Measurements from ENCODE around the gene SELENON. TPM values are rescaled to one million over a fixed set of nuclear protein-coding genes. Genes with fewer than 3 reads are reported as not detected.

SELENON gene
- total and polyA plus RNA-seq, 2 of the 4 experiments (the other 2 are of a cell fraction): 9.1 to 114 TPM

DNA sequence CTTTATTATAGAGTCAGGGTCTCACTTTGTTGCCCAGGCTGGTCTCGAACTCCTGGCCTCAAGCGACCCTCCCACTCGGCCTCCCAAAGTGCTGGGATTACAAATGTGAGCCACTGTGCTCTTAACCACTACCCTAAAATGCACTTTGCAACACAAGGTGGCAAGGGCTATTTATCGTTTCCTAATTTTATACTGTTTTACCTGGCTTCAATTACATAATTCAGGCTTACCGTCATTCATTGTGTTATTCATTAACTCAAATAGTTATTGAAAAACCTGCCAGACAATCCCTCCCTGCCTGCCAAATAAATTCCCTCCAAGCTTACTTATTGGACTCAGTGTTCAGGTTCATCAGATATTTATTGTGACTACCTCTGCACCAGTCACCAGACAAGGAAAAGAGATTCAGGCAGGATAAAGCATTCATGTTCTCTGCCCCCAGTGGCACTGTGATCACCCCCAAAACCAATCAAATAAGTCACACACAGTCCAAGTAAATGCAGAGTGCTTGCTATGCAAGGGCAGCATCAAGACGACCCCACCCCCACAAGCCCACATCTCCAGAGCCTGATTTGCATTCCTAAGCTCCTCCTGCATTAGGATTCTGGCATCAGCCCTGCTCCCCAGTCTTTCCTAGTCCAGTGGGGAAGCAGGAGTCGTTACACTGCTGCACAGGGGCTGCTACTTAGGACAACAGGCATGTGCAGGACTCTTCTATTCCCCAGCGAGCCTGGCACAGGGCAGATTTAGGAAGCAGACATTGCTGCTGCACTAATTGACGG, 67.4 kb downstream of the SELENON start (continued):
- no peak for TF ChIP-seq RFX5 (IDR thresholded peaks at IDR 0.05; ENCODE audit: low read depth, low read length)

Other genes with a start within 250 kb of the SELENON start
- gene MAN1C1, start 183.4 kb upstream of the SELENON start, total RNA-seq (2012; rRNA removed): 2.5 and 3.2 TPM in 2 replicates
- 9.6 and 11.3 TPM in 2 replicates for gene MAN1C1, start 183.4 kb upstream of the SELENON start, polyA plus RNA-seq (2012; rRNA removed)
- 57.2 and 69.7 TPM in 2 replicates for gene MTFR1L, start 19.8 kb downstream of the SELENON start, total RNA-seq (2012; rRNA removed)
- 69.1 and 80.0 TPM in 2 replicates for gene MTFR1L, start 19.8 kb downstream of the SELENON start, polyA plus RNA-seq (2012; rRNA removed)
- gene AUNIP, start 59.3 kb downstream of the SELENON start, total RNA-seq (2012; rRNA removed): 3.9 and 5.0 TPM in 2 replicates
- gene AUNIP, start 59.3 kb downstream of the SELENON start, polyA plus RNA-seq (2012; rRNA removed): 2.2 and 2.4 TPM in 2 replicates
- gene PAQR7, start 75.5 kb downstream of the SELENON start, total RNA-seq (2012; rRNA removed): 8.3 and 9.0 TPM in 2 replicates
- gene PAQR7, start 75.5 kb downstream of the SELENON start, polyA plus RNA-seq (2012; rRNA removed): 12.0 and 12.9 TPM in 2 replicates
- 93.0 and 194 TPM in 2 replicates for gene STMN1, start 106.2 kb downstream of the SELENON start, total RNA-seq (2012; rRNA removed)
- gene STMN1, start 106.2 kb downstream of the SELENON start, polyA plus RNA-seq (2012; rRNA removed): 179 and 273 TPM in 2 replicates
- 11.9 and 12.2 TPM in 2 replicates for gene PAFAH2, start 197.9 kb downstream of the SELENON start, total RNA-seq (2012; rRNA removed)
- gene PAFAH2, start 197.9 kb downstream of the SELENON start, polyA plus RNA-seq (2012; rRNA removed): 7.2 and 8.3 TPM in 2 replicates
- 0.56 and 0.90 TPM in 2 replicates for gene EXTL1, start 221.6 kb downstream of the SELENON start, total RNA-seq (2012; rRNA removed)
- 5.2 and 6.1 TPM in 2 replicates for gene EXTL1, start 221.6 kb downstream of the SELENON start, polyA plus RNA-seq (2012; rRNA removed)
- gene SLC30A2, start 245.9 kb downstream of the SELENON start, total RNA-seq (2012; rRNA removed): not detected in 2 replicates
- gene SLC30A2, start 245.9 kb downstream of the SELENON start, polyA plus RNA-seq (2012; rRNA removed): not detected in 2 replicates